ENCODE results near the gene SUCLG1.
"Not testable (repeated sequence)": the region's sequence is repeated elsewhere in the genome, so short reads cannot be mapped to it uniquely, and the experiment has no call there.

Gene SUCLG1

DNA sequence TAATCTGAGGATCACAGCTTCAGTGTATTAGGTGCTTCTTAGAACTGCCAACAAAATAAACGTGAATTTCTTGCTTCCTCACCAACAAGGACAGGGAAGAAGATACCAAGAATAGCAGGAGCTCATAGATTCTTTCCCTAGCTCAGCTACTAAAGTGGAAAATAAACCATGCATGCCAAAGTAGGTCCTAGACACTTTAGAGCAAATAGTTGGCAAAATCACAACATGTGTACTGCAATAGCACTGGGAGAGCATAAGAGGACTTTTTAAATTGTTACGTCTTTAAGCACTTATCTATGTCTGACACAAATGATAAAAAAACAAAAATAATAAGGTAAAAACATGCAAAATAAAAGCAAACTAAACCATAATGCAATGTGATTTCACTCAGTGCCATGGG, 49.5 kb downstream of the SUCLG1 start:
- no peak for DNase-seq

DNA sequence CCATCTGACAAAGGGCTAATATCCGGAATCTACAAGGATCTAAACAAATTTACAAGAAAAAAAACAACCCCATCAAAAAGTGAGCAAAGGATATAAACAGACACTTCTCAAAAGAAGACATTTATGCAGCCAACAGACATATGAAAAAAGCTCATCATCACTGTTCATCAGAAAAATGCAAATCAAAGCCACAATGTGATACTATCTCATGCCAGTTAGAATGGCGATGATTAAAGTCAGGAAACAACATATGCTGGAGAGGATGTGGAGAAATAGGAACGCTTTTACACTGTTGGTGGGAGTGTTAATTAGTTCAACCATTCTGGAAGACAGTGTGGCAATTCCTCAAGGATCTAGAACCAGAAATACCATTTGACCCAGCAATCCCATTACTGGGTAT, 57.0 kb downstream of the SUCLG1 start:
- not testable (repeated sequence) for DNase-seq

GRCh38 chr2:84399839-84400238, 59.2 kb downstream of the SUCLG1 start:
- not testable (repeated sequence) for DNase-seq

GRCh38 chr2:84395820-84396219, 63.3 kb downstream of the SUCLG1 start:
- DNase-seq: no peak

GRCh38 chr2:84394628-84395027, 64.5 kb downstream of the SUCLG1 start:
- no peak for DNase-seq

GRCh38 chr2:84393829-84394228, 65.3 kb downstream of the SUCLG1 start:
- no peak for DNase-seq

- no peak for DNase-seq
These were observed 69.3 kb downstream of the SUCLG1 start for GRCh38 chr2:84389794-84390193.

DNA sequence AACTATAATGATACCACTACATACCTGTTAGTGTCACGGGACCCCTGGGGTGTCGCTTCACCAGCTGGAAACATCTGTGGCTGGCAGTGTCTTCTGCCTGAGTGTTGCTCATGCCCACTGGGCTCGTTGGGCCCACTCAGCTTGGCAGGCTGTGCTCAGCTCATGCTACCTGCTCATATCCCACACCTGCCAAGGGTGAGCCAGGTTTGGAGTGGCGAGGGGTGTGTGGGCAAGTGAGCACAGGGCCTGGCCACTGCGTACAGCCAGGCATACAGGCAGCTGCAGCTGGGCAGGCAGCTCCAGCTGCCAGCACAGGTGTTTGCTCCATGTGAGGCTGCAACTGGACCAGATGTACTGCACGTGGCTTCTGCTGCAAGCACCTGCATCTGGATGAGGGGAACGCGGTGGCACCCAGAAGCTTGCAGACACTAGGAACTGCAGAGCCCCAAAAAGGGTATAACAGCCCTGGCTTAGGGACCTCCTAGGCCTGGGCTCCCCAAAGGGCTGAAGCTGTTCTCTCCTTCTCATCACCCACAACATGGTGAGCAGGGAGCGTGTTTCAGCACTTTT, 70.1 kb downstream of the SUCLG1 start:
- DNase-seq: no peak

GRCh38 chr2:84388133-84388532, 70.9 kb downstream of the SUCLG1 start:
- DNase-seq: no peak

- no peak for DNase-seq
These were observed 72.6 kb downstream of the SUCLG1 start for GRCh38 chr2:84386336-84387040.

DNA sequence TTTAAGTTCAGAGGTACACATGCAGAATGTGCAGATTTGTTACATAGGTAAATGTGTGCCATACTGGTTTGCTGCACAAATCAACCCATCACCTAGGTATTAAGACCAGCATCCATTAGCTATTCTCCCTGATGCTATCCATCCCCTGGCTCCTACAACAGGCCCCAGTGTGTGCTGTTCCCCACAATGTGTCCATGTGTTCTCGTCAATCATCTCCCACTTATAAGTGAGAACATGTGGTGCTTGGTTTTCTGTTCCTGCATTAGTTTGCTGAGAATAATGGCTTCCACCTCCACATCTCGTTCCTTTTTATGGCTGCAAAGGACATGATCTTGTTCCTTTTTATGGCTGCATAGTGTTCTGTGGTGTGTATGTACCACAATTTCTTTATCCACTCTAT, 75.8 kb downstream of the SUCLG1 start:
- DNase-seq: no peak

GRCh38 chr2:84380875-84381274, 78.2 kb downstream of the SUCLG1 start:
- DNase-seq: no peak

GRCh38 chr2:84378960-84379359, 80.1 kb downstream of the SUCLG1 start:
- DNase-seq: no peak

GRCh38 chr2:84375020-84375419, 84.1 kb downstream of the SUCLG1 start:
- DNase-seq: no peak

DNA sequence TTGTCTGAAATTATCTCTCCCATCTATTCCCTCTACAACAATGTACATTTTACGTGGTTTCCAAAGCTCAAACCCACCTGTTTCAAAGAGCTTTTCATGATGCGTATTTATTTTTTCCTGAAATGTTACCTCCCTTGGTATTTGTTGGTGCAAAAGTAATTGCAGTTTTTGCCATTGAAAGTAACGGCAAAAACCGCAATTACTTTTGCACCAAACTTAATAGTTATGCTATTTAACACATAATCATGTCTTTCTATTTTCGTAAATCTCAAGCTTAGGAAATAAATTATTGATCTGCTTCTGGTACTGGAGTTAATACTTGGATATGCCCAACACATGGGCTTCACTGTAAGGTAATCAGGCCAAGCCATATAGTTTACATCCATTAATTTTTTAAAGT, 85.2 kb downstream of the SUCLG1 start:
- no peak for DNase-seq
